Measurements from ENCODE around the gene KDM2A.

- TF ChIP-seq EZH2 (IDR thresholded peaks at IDR 0.05; ENCODE audit: insufficient read depth, low read length) (no peak), CTCF (IDR thresholded peaks at IDR 0.05; ENCODE audit: insufficient read depth, low read depth, low read length) (no peak)
These were observed 123.5 kb downstream of the KDM2A start for GRCh38 chr11:67242548-67242947.

All from astrocyte (in vitro differentiated cells and primary cell).